Measurements from ENCODE around the gene ALOX5.

The ALOX5 gene

DNA sequence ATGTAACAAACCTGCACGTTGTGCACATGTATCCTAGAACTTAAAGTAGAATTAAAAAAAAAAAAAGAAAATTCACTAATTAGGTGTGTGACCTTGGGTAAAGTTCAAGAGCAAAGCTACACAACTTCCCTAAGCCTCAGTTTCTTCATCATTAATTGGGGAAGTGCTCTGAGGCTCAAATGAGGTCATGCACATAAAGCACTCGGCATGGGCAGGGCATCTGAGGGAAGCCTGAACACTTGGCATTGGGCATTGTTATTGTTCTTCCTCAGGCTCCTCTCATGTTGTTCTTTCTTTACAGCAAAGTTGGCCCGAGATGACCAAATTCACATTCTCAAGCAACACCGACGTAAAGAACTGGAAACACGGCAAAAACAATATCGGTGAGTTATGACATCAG lies 21.5 kb downstream of the ALOX5 start:
- no peak for TF ChIP-seq EZH2phosphoT487 (IDR thresholded peaks at IDR 0.05; ENCODE audit: borderline replicate concordance)
- TF ChIP-seq, protein P1, sequence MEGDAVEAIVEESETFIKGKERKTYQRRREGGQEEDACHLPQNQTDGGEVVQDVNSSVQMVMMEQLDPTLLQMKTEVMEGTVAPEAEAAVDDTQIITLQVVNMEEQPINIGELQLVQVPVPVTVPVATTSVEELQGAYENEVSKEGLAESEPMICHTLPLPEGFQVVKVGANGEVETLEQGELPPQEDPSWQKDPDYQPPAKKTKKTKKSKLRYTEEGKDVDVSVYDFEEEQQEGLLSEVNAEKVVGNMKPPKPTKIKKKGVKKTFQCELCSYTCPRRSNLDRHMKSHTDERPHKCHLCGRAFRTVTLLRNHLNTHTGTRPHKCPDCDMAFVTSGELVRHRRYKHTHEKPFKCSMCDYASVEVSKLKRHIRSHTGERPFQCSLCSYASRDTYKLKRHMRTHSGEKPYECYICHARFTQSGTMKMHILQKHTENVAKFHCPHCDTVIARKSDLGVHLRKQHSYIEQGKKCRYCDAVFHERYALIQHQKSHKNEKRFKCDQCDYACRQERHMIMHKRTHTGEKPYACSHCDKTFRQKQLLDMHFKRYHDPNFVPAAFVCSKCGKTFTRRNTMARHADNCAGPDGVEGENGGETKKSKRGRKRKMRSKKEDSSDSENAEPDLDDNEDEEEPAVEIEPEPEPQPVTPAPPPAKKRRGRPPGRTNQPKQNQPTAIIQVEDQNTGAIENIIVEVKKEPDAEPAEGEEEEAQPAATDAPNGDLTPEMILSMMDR (conservative IDR thresholded peaks at IDR 0.05; ENCODE audit: low read length), result no peak
- Histone ChIP-seq H3K36me3 (ENCODE audit: insufficient read depth, low read length) (no peaks in the 10 kb centered on the region), H3K4me3 (ENCODE audit: low read length, poor library complexity, severe bottlenecking) (no peak overlapping the region), H3K79me2 (ENCODE audit: insufficient read depth, low read length) (no peaks in the 10 kb centered on the region), H3K9ac (ENCODE audit: low read depth, low read length, poor library complexity, severe bottlenecking) (no peak overlapping the region), H3F3A (ENCODE audit: low read depth) (no peaks in the 10 kb centered on the region), H3K9me2 (replicated peaks; ENCODE audit: low read depth, low read length) (no peaks in the 10 kb centered on the region), H3K4me1 (ENCODE audit: insufficient read depth, low read length, poor library complexity, severe bottlenecking) (no peaks in the 10 kb centered on the region), H2AFZ (ENCODE audit: low read length) (no peak overlapping the region), H4K20me1 (ENCODE audit: insufficient read depth, low read length, poor library complexity, severe bottlenecking) (no peaks in the 10 kb centered on the region), H3K27me3 (ENCODE audit: insufficient read depth, low read length, poor library complexity, severe bottlenecking) (no peaks in the 10 kb centered on the region), H3K9me3 (ENCODE audit: insufficient read depth, low read depth, low read length) (no peaks in the 10 kb centered on the region), H3K4me2 (ENCODE audit: low read depth, low read length, poor library complexity, severe bottlenecking) (no peak overlapping the region)

DNA sequence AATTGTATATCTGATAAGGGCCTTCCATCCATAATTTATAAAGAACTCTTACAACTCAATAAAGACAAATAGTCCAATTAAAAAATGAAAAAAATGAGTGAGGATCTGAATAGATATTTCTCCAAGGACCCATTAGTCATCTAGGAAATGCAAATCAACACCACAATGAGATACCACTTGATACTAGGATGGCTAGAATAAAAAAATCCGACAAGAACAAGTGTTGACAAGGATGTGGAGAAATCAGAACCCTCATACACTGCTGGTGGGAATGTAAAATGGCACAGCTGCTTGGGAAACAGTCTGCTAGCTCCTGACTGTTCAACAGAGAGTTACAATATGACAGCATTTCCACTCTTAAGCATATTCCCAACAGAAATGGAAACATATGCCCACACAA lies 24.6 kb downstream of the ALOX5 start:
- Histone ChIP-seq H3F3A (ENCODE audit: low read depth) (no peaks in the 10 kb centered on the region), H3K4me1 (ENCODE audit: insufficient read depth, low read length, poor library complexity, severe bottlenecking) (no peaks in the 10 kb centered on the region), H2AFZ (ENCODE audit: low read length) (no peak overlapping the region), H3K27me3 (ENCODE audit: insufficient read depth, low read length, poor library complexity, severe bottlenecking) (no peaks in the 10 kb centered on the region), H3K9me3 (ENCODE audit: insufficient read depth, low read depth, low read length) (no peaks in the 10 kb centered on the region), H3K36me3 (ENCODE audit: insufficient read depth, low read length) (no peaks in the 10 kb centered on the region), H3K4me2 (ENCODE audit: low read depth, low read length, poor library complexity, severe bottlenecking) (no peak overlapping the region), H3K9ac (ENCODE audit: low read depth, low read length, poor library complexity, severe bottlenecking) (no peak overlapping the region), H3K9me2 (replicated peaks; ENCODE audit: low read depth, low read length) (no peaks in the 10 kb centered on the region), H4K20me1 (ENCODE audit: insufficient read depth, low read length, poor library complexity, severe bottlenecking) (no peaks in the 10 kb centered on the region), H3K79me2 (ENCODE audit: insufficient read depth, low read length) (no peaks in the 10 kb centered on the region), H3K4me3 (ENCODE audit: low read length, poor library complexity, severe bottlenecking) (no peak overlapping the region)
- TF ChIP-seq EZH2phosphoT487 (IDR thresholded peaks at IDR 0.05; ENCODE audit: borderline replicate concordance), result no peak
- TF ChIP-seq, protein P1 (conservative IDR thresholded peaks at IDR 0.05; ENCODE audit: low read length), result no peak

DNA sequence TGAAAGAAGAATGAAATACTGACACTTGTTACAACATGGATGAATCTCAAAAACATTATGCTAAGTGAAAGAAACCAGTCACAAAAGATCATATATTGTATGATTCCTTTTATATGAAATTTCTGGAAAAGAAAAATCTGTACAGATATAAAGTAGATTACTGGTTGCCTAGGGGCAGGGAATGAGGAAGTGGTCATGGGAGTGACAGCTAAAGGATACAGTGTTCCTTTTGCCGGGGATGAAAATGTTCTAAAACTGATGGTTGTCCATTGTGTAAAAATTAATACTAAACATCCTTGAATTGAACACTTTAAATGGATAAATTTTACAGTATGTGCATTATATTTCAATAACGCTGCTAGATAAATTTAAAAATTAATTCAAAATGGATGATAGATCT lies 25.1 kb downstream of the ALOX5 start:
- H3K27me3 ChIP-seq (ENCODE audit: insufficient read depth, low read length, poor library complexity, severe bottlenecking), result no peaks in the 10 kb centered on the region
- no peak overlapping the region for H2AFZ ChIP-seq (ENCODE audit: low read length)
- no peak overlapping the region for H3K9ac ChIP-seq (ENCODE audit: low read depth, low read length, poor library complexity, severe bottlenecking)
- no peaks in the 10 kb centered on the region for H3K36me3 ChIP-seq (ENCODE audit: insufficient read depth, low read length)
- no peaks in the 10 kb centered on the region for H3K79me2 ChIP-seq (ENCODE audit: insufficient read depth, low read length)
- H3K4me1 ChIP-seq (ENCODE audit: insufficient read depth, low read length, poor library complexity, severe bottlenecking), result no peaks in the 10 kb centered on the region
- H3K4me2 ChIP-seq (ENCODE audit: low read depth, low read length, poor library complexity, severe bottlenecking), result no peak overlapping the region
- H3F3A ChIP-seq (ENCODE audit: low read depth), result no peaks in the 10 kb centered on the region
- H3K4me3 ChIP-seq (ENCODE audit: low read length, poor library complexity, severe bottlenecking), result no peak overlapping the region
- H4K20me1 ChIP-seq (ENCODE audit: insufficient read depth, low read length, poor library complexity, severe bottlenecking), result no peaks in the 10 kb centered on the region
- H3K9me3 ChIP-seq (ENCODE audit: insufficient read depth, low read depth, low read length), result no peaks in the 10 kb centered on the region
- TF ChIP-seq, protein P1 (conservative IDR thresholded peaks at IDR 0.05; ENCODE audit: low read length), result no peak
- TF ChIP-seq EZH2phosphoT487 (IDR thresholded peaks at IDR 0.05; ENCODE audit: borderline replicate concordance), result no peak
- no peaks in the 10 kb centered on the region for H3K9me2 ChIP-seq (replicated peaks; ENCODE audit: low read depth, low read length)
